Hindlimb muscle (tissue), 1 donor: ENCODE data around the gene TLNRD1. TPM values are rescaled to one million over a fixed set of nuclear protein-coding genes. Genes with fewer than 3 reads are reported as not detected.

Experiments
- DNase-seq: peaks from one replicate; pipeline ENCODE4 v3.0.0-alpha.2; 2013
- polyA plus RNA-seq: library from polyadenylated mRNA; unstranded; fragments of 120-200 nt; gene quantifications from one replicate; pipeline ENCODE4 v1.2.1, GENCODE V29; 2013; ENCODE audit not compliant: insufficient read length

Gene TLNRD1
- polyA plus RNA-seq, 1 donor: 14.3 TPM

DNA sequence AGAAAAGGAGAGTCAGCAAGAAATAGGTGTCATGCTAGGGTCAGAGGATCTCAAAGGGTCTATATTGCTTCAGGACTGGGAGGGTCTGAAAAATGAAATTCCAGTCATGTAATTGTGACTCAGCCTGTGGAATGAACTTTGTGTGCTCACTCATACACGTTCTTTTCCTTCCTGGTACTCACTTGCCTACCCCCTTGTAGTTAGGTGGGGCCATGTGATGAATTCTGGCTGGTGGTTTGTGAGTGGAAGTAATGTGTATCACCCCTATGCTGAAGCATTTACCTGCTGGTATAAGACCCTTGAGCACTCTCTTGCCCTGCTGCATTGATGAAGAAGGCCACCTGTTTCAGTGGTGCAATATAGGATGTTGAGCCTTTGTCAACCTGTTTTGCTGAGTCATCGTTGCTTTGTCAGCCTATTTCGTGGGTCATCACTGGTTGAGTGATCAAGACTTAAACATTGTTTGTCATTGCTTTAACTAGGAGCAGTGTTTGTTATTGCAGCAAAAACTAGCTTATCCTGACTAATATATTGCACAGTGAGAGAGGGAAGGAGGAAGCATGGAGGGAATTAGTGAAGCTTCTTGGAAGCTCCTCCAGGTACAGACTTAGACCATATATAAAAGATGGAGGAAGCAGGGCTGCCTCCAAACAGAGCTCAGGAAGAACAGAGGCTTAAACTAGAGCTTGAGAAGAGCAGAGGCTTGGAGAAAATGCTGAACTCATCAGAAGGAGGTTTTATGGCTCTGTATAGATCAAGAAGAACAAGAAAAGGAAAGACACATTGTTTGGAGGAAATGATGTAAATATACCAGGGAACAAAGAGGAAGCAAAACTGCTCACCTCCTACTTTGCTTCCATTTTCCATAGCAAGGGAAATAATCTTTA lies 28.9 kb downstream of the TLNRD1 start:
- no peak for DNase-seq

DNA sequence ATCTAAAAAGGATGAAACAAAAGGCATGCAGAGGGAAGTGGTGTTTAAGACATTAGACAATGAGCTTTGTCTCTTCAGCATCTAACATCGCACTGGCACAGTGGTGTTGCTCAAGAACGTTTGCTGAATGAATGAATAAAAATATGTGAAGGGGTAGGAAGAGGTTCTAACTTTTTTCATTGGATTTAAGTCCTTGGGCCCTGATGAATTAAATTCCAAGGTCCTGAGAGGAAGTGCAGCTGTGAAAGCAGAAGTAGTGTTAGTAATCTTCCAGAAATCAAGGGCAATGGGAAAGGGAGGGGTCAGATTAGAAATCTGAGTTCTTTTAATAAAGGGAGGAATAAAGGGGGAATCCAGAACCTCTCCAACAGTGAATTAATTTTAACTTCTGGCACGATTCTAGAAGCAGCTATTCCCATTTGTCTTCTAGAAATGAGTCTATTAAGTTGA lies 29.6 kb downstream of the TLNRD1 start:
- no peak for DNase-seq

DNA sequence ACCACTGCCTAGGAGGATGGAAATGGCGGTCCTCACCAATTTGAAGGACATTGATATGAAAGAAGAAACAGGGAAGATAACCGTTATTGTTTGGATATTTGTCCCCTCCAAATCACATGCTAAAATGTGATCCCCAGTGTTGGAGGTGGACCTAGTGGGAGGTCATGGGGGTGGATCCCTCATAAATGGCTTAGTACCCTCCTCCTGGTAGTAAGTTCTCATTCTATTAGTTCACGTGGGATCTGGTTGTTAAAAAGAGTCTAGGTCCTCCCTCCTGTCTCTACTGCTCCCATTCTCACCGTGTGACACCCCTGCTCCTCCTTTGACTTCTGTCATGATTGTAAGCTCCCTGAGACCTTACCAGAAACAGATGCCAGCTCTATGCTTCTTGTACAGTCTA lies 30.5 kb downstream of the TLNRD1 start:
- DNase-seq: no peak

DNA sequence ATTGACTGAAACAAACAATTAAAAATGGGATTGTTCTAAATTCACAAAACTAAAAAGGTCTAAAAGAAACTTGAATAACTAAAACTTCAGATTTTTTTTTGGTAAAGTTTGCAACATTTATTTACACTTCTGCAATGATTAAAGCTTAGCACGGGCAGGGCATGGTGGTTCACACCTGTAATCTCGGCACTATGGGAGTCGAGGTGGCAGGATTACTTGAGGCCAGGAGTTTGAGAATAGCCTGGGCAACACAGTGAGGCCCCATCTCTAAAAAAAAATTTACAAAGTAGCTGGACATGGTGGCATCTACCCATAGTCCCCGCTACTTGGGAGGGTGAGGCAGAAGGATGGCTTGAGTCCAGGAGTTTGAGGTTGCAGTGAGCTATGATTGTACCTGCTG lies 31.6 kb downstream of the TLNRD1 start:
- DNase-seq: no peak

DNA sequence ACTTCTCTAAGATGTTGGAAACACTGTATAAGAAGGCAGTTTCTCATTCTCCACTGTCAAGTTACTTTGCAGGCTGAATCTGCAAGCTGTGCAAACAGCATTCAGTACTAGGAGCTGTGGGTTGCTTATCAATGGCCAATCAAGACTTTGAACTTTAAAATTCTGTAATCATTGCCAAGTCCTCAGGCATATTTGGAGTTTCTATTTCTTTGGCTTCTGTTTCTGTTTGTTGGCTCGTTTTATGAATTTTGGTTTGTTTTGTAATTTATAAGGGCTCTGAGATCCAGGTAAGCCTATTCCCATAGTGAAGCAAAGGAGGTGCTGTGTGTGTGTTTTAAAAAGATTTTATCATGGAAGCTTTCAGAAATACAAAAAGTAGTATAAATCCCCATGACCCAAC lies 32.1 kb downstream of the TLNRD1 start:
- DNase-seq: no peak

DNA sequence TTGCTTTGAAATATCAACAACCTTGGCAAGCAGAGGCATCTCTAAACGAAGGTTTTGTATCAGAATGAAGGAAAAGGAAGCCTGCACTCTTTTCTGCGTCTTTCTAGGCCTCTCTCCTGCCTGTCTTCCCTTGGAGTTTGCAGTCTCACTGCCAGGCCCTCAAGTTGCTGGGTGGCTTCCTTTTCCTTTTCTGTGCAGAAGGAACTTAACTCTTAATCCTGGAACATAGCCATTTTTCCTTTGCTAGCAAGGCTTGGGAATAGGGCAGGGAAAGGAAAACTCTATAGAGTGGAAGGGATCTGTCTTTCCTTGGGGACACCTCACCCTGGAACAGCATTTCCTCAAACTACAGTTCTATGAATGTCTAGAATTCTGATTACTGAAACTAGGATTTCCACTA lies 32.8 kb downstream of the TLNRD1 start:
- DNase-seq: no peak

DNA sequence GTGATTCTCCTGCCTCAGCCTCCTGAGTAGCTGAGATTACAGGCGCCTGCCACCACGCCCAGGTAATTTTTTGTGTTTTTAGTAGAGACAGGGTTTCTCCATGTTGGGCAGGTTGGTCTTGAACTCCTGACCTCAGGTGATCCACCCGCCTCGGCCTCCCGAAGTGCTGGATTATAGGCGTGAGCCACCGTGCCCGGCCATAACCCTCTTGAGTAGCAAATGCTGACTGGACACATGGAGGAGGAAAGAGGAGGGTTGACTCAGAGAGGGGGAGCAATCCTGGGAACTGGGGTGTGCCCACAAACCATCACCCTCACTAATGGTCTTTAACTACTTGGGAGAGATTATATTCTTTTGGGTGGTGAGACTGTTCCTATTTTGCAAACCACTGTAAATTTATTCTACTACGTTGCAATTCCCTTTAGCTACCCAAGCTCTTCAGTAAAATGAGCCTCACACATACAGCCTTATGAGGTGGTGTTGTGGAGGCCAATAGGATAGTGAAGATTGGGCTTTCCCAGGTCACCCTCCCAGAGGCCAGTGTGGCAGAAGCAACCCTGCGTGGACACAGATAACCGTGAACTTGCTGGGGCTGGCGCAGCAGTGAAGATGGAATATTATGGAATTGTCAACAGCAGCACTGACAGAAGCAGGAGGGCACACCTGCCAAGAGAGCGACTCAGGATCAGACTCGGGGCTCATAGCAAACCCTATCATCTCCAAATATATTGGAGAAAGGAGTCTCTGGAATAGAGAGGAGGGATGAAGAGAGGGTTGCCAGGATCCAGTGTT lies 37.4 kb downstream of the TLNRD1 start:
- DNase-seq: no peak

DNA sequence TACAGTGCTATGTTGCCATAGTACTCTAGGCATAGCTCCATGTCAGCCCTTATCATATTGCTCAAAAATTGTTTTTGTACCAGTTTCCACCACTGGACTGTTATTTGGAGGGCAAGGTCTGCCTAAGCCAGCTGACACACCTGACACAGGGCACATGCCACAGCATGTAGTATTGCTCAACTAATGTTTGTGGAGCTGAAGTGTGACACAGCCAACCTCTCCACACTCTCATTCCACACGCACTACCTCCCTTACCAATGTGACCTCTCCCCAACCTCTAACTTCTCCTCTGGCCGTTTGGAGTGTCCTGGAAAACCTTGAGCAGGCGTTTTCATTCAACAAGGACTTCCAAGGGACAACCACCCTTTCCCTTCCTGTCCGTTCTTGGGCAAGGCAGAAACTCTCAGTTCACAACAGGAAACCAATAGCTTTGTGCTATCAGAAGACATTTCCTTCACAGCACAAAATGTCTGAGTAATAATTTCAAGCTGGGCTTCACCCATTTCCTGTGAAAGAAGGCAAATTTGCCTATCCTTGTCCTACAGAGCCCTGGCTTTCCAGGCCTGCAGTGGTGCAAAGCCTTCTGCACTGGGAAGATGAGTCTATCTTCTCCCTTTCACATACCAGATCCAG lies 38.4 kb downstream of the TLNRD1 start:
- no peak for DNase-seq

DNA sequence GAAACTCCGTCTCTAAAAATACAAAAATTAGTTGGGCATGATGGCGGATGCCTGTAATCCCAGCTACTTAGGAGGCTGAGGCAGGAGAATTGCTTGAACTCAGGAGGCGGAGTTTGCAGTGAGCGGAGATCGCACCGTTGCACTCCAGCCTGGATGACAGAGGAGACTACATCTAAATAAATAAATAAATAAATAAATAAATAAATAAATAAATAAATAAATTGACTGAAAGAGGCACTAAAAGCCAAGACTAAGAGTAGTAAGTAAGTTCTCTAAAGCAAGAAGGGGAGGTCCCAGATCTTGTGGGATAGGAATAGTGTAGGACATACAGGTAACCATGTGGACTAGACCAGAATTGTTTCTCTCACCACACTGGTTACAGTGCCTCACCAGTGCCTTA lies 40.0 kb downstream of the TLNRD1 start:
- DNase-seq: no peak

DNA sequence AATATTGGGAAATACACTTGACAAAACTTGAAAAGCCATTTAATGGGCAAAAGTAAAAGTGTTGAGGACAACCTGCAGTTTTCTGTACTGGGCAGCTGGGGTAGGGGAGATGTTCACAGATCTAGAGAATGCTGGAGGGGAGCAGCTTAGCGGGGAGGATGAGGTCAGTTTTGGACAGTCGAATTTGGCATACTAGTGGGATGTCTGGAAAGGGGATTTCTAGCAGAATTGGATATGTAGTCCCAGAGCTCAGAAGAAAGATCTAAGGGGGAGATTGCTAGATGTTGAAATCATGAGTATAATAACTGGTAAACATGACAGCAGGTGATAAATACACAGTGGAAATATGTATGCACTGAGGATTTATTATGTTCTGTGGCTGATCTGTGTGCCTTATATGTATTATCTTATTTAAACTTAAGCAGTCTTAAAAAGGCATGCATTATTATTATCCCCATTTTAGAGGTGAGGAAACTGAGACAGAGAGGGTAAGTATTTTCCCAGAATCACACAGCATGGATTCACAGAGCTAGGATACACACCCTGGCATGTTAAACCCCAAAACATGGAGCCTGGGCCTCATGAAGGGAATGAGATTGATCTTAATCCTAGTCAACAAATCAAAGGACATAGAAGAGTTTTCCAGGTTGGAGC lies 42.7 kb downstream of the TLNRD1 start:
- DNase-seq: no peak

DNA sequence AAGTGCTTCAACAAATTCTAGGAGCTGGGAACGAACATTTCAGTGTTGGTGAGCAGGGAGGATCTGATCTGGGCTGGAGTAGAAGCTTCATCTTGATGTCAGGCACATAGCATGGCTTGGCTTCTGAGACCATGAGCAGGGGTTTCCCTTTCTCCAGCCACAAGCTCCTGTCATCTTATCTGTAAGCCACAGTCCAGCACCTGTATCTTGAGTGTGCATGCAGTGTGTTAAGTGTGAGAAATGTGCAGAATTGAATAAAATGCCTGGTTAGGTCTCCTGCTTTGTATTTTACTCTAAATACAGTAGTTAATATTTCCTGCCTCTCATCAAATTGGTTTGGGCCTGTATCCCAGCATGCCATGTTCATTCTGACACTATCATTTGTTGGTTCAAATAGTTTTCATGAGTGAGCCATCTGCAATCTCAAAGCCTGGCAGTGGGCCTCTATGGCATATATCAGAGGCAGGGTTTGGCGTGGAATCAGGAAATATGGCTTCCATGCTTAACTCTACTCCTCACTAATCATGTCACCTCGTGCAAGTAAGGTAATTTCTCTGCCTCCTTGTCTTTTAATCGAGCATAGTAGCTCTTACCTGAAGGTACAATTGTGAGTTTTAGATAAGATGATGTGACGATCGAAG lies 43.3 kb downstream of the TLNRD1 start:
- no peak for DNase-seq

DNA sequence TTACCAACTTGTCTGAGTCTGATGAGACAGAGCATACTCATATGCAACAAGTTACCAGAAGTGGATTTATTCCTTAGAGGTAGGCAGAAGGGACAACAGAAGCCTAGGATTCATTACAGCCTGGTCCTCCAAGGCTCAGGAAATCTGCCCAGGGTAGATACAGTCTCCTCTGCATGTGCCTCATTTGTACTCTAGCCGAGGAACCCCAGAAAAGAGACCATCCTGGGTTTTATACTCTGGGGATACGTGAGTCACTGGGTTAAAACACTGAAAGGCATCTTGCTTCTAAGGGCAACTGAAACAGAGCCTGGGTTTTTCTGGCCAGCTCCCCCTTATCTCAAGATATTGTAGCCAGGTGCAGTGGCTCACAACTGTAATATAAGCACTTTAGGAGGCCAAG lies 45.6 kb downstream of the TLNRD1 start:
- DNase-seq: no peak

DNA sequence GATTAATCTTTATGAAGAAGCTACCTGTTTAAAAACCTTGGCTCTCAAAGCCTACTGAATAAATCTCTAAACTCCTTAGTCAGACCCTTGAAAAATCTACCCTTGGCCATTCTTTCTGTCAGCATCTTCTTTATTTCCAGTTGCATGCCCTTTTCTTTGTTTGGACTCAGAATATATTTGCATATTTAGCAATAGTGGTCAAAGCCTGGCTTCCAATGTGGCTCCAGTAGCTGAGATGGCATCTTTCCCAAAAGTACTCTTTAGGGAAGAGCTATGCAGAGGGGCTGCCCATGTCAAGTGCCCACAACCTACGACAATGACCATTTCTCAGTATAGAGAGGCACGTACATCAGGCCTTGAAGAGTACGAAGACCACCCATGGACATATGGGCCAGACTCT lies 47.2 kb downstream of the TLNRD1 start:
- DNase-seq: no peak

DNA sequence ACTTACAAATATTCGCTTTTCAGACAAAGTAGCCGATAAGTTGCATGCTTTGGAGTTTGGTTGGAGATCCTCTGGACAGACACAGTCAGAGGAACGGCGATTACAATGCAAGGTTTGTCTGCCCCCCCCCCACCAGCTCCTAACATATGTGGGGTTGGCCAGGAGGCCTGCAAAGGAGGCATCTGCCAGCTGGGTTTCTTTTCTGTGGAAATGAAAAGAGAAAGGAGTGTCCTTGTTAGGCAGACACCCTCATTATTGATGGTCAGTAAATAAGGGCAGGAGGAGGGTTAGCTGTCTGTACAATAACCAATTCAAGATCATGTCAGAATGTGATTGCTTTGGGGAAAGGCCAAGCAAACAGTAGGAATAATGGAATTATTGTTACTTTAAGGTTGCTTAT lies 49.1 kb downstream of the TLNRD1 start:
- DNase-seq: no peak

DNA sequence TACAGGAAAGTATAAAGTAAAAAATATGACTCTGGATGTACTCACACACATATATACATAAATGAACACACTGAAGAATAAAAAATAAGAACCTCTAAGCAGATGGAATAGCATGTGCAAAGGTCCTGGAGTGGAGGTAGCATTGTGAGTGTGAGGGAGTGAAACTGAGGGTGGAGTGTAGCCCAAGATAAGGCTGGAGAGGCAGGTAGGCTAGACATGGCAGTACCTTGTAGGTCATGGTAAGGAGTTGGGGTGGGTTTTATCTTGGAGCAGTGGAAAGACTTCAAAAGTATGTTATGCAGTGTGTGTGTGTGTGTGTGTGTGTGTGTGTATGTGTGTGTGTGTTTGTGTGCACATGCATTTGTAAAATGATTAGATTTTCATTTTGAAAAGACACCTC lies 49.5 kb downstream of the TLNRD1 start:
- DNase-seq: no peak

DNA sequence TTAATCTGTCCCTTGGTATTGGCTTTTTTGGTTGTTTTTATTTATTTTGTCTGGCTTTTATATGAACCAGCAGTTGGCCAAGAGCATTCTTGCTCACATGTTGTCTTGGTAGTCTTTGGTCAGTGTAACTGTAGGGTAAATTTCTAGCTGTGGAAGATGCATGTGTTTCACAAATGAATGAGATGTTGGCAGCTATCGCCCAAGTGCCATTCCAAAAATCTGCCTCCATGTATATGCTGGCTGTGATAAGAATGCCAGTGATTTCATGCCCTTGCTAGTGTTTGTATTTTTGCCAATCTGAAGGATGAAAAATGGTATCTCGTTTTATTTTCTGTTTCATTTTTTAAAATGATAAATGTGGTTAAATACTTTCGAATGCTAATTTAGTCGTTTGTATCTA lies 50.1 kb downstream of the TLNRD1 start:
- no peak for DNase-seq

DNA sequence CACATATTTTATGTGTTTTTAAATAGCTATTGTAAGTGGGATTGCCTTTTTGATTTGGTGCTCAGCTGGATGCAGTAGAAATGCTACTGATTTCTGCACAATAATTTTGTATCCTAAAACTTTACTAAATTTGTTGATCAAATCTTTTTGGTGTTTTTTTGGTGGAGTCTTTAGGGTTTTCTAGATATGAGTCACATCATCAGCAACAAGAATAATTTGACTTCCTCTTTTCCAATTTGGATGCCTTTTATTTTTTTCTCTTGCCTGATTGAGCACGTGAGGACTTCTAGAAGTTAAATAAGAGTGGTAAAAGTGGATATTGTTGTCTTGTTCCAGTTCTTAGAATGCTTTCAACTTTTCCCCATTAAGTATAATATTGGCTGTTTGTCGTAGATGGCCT lies 51.3 kb downstream of the TLNRD1 start:
- DNase-seq: no peak

DNA sequence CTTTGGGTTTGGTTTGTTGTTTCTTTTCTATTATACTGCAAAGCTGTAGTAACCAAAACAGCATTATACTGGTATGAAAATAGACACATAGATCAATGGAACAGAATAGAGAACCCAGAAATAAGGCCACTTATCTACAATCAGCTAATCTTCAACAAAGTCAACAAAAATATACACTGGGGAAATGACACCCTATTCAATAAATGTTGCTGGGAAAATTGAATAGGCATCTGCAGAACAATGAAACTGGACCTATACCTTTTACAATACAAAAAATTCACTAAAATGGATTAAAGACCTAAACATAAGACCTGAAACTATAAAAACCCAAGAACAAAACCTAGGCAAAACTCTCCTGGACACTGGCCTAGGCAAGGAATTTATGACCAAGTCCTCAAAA lies 52.9 kb downstream of the TLNRD1 start:
- no peak for DNase-seq

DNA sequence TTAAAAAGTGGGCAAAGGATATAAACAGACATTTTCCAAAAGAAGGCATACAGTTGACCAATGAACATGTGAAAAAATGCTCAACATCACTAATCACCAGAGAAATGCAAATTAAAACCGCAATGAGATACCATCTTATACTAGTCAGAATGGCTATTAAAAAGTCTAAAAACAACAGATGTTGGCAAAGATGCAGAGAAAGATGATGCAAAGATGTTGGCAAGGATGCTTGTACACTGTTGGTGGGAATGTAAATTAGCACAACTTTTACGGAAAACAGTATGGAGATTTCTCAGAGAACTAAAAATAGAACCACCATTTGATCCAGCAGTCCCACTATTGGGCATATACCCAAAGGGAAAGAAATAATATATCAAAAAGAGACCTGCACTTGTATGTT lies 53.5 kb downstream of the TLNRD1 start:
- no peak for DNase-seq
